DOHH2 (cell line): ENCODE measurements around the gene SYNGAP1.
"Not testable (repeated sequence)": the region's sequence is repeated elsewhere in the genome, so short reads cannot be mapped to it uniquely, and the experiment has no call there.

Experiments used
- H3F3A ChIP-seq: fragments of 200-600 bp; sonication (generic), shearing (Covaris generic); 2 replicates; pipeline ENCODE4 v1.6.0; 2016; ENCODE audit warnings: antibody characterized with exemption, mild to moderate bottlenecking; ENCODE audit not compliant: control insufficient read depth, insufficient read depth
- H3K27ac ChIP-seq: fragments of 200-600 bp; sonication (generic); 2 replicates; pipeline ENCODE4 v1.5.1; 2014; ENCODE audit warnings: low read depth, mild to moderate bottlenecking, low read length, moderate library complexity
- H3K27me3 ChIP-seq: fragments of 200-600 bp; sonication (generic); 2 replicates; pipeline ENCODE4 v1.6.1; 2014; ENCODE audit warnings: mild to moderate bottlenecking, low read length, mixed read lengths; ENCODE audit not compliant: control insufficient read depth
- H3K36me3 ChIP-seq: fragments of 200-600 bp; sonication (generic); 2 replicates; pipeline ENCODE4 v1.6.1; 2014; ENCODE audit warnings: mild to moderate bottlenecking, low read length, moderate library complexity, mixed read lengths; ENCODE audit not compliant: control insufficient read depth
- H3K4me1 ChIP-seq: fragments of 200-600 bp; sonication (generic); 2 replicates; pipeline ENCODE4 v1.6.1; 2014; ENCODE audit warnings: mild to moderate bottlenecking, low read length, mixed read lengths; ENCODE audit not compliant: control insufficient read depth
- H3K4me2 ChIP-seq: fragments of 200-600 bp; sonication (generic); 2 replicates; pipeline ENCODE4 v1.6.0; 2014; ENCODE audit warnings: mild to moderate bottlenecking, low read length, moderate library complexity
- H3K4me3 ChIP-seq: fragments of 200-600 bp; sonication (generic); 2 replicates; pipeline ENCODE4 v1.5.1; 2014; ENCODE audit warnings: mild to moderate bottlenecking, low read length, mixed read lengths
- H3K79me2 ChIP-seq: fragments of 200-600 bp; sonication (generic); 2 replicates; pipeline ENCODE4 v1.6.1; 2014; ENCODE audit warnings: mild to moderate bottlenecking, low read length, mixed read lengths; ENCODE audit not compliant: control insufficient read depth
- H3K9me2 ChIP-seq: fragments of 200-600 bp; sonication (generic); replicated peaks from 2 replicates; pipeline ENCODE4 v1.6.1; 2014; ENCODE audit warnings: mild to moderate bottlenecking, low read length, mixed read lengths; ENCODE audit not compliant: control insufficient read depth
- H3K9me3 ChIP-seq: fragments of 200-600 bp; sonication (generic); 2 replicates; pipeline ENCODE4 v1.6.1; 2014; ENCODE audit warnings: antibody characterized with exemption, low read length, mixed read lengths; ENCODE audit not compliant: control insufficient read depth, insufficient read depth
- H4K20me1 ChIP-seq: fragments of 200-600 bp; sonication (generic); 2 replicates; pipeline ENCODE4 v1.6.0; 2014; ENCODE audit warnings: low read depth, mild to moderate bottlenecking, antibody characterized with exemption, low read length, moderate library complexity; ENCODE audit not compliant: control insufficient read depth, insufficient read depth
- CTCF ChIP-seq: fragments of 200-600 bp; sonication (generic); IDR thresholded peaks from one replicate; pipeline ENCODE4 v1.5.1; 2014; ENCODE audit warnings: antibody characterized with exemption, mild to moderate bottlenecking, low read depth, low read length; ENCODE audit not compliant: poor library complexity, severe bottlenecking
- EZH2phosphoT487 ChIP-seq: fragments of 200-600 bp; sonication (generic); IDR thresholded peaks from 2 replicates; pipeline ENCODE4 v1.6.1; 2017; ENCODE audit warnings: borderline replicate concordance, mild to moderate bottlenecking, antibody characterized with exemption, low read length, moderate library complexity, mixed read lengths

The SYNGAP1 gene

GRCh38 chr6:33481192-33481591 lies 61.3 kb downstream of the SYNGAP1 start:
- TF ChIP-seq EZH2phosphoT487 (no peak), CTCF (no peak)
- Histone ChIP-seq H3K79me2 (no peaks in the 10 kb centered on the region), H3F3A (no peaks in the 10 kb centered on the region), H3K9me3 (no peaks in the 10 kb centered on the region), H3K36me3 (no peaks in the 10 kb centered on the region), H3K4me2 (no peak overlapping the region), H3K27ac (no peak overlapping the region), H4K20me1 (no peaks in the 10 kb centered on the region), H3K4me1 (no peaks in the 10 kb centered on the region), H3K4me3 (no peak overlapping the region), H3K27me3 (peaks cover 10% of the 10 kb centered on the region; the same call in 1 of the 2 replicates), H3K9me2 (no peaks in the 10 kb centered on the region)

GRCh38 chr6:33482620-33483019 lies 62.8 kb downstream of the SYNGAP1 start:
- H3K36me3 ChIP-seq, H3K9me3 ChIP-seq, H3K27me3 ChIP-seq, H3K4me2 ChIP-seq, H3K27ac ChIP-seq, H3K9me2 ChIP-seq, H3K4me1 ChIP-seq, H4K20me1 ChIP-seq, H3K79me2 ChIP-seq, H3K4me3 ChIP-seq, H3F3A ChIP-seq: not testable (repeated sequence)

- H3K4me1 ChIP-seq = no peaks in the 10 kb centered on the region
- H3K4me2 ChIP-seq = no peak overlapping the region
- no peak overlapping the region for H3K27ac ChIP-seq
- TF ChIP-seq EZH2phosphoT487 = no peak
- no peak for TF ChIP-seq CTCF
- no peaks in the 10 kb centered on the region for H3K9me3 ChIP-seq
- H3K27me3 ChIP-seq = peaks cover 5% of the 10 kb centered on the region; the same call in 1 of the 2 replicates
- no peaks in the 10 kb centered on the region for H3K36me3 ChIP-seq
- no peaks in the 10 kb centered on the region for H3K9me2 ChIP-seq
- no peak overlapping the region for H3K4me3 ChIP-seq
- no peaks in the 10 kb centered on the region for H3K79me2 ChIP-seq
- H4K20me1 ChIP-seq = no peaks in the 10 kb centered on the region
- no peaks in the 10 kb centered on the region for H3F3A ChIP-seq
Measured at GRCh38 chr6:33483678-33484077, 63.8 kb downstream of the SYNGAP1 start.

GRCh38 chr6:33484673-33485262 lies 64.9 kb downstream of the SYNGAP1 start:
- H3K36me3 ChIP-seq, H3K4me1 ChIP-seq, H3K9me2 ChIP-seq, H3K27ac ChIP-seq, H3K4me3 ChIP-seq, H3K27me3 ChIP-seq, H3K4me2 ChIP-seq, H4K20me1 ChIP-seq, H3F3A ChIP-seq, H3K9me3 ChIP-seq, H3K79me2 ChIP-seq: not testable (repeated sequence)

DNA sequence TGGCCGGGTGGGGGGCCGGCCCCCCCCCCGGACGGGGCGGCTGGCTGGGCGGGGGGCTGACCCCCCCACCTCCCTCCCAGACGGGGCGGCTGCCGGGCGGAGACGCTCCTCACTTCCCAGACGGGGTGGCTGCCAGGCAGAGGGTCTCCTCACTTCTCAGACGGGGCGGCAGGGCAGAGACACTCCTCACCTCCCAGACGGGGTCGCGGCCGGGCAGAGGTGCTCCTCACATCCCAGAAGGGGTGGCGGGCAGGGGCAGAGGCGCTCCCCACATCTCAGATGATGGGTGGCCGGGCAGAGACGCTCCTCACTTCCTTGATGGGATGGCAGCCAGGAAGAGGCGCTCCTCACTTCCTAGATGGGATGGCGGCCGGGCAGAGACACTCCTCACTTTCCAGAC lies 65.8 kb downstream of the SYNGAP1 start:
- not testable (repeated sequence) for H3K9me2 ChIP-seq, H3K4me1 ChIP-seq, H3K79me2 ChIP-seq, H3K9me3 ChIP-seq, H3K36me3 ChIP-seq, H3K4me3 ChIP-seq, H4K20me1 ChIP-seq, H3K4me2 ChIP-seq, H3K27me3 ChIP-seq, H3K27ac ChIP-seq, H3F3A ChIP-seq
